Activated T-helper 17 cell treated with anti-CD3 and anti-CD28 coated beads, Interleukin-2, amount 50 U/mL, for 72 hours (primary cell): Measurements from ENCODE around the gene ZDHHC11. TPM values are rescaled to one million over a fixed set of nuclear protein-coding genes. Genes with fewer than 3 reads are reported as not detected.
A peak's percentile ranks its signal among the peaks of the same experiment; 100 is the strongest.
"Not testable (repeated sequence)": the region's sequence is repeated elsewhere in the genome, so short reads cannot be mapped to it uniquely, and the experiment has no call there.

Experiments used
- ATAC-seq: fragments of 150-1000 bp; cut with Tn5 transposase; replicated peaks from 2 replicates; pipeline ENCODE4 v1.10.0; 2021; ENCODE audit warnings: mild to moderate bottlenecking, moderate library complexity
- H3K27ac Mint-ChIP-seq: one replicate; pipeline ENCODE4 v1.8.0; 2022; ENCODE audit warnings: mixed read lengths
- H3K27me3 Mint-ChIP-seq: one replicate; pipeline ENCODE4 v1.8.0; 2022; ENCODE audit warnings: mixed read lengths
- H3K36me3 Mint-ChIP-seq: one replicate; pipeline ENCODE4 v1.8.0; 2022; ENCODE audit warnings: low read depth, mild to moderate bottlenecking, mixed read lengths
- H3K4me1 Mint-ChIP-seq: one replicate; pipeline ENCODE4 v1.8.0; 2022; ENCODE audit warnings: mixed read lengths
- H3K4me3 Mint-ChIP-seq: one replicate; pipeline ENCODE4 v1.8.0; 2022; ENCODE audit warnings: mild to moderate bottlenecking, mixed read lengths
- H3K9me3 Mint-ChIP-seq: one replicate; pipeline ENCODE4 v1.8.0; 2022; ENCODE audit warnings: mixed read lengths
- total RNA-seq, 2 donors: library from RNA; stranded (reverse); gene quantifications; one replicate each; pipeline ENCODE4 v1.2.3, GENCODE V29; 2022

ZDHHC11 gene
- total RNA-seq, 2 donors from 2014 or later: 13.6 to 26.8 TPM

DNA sequence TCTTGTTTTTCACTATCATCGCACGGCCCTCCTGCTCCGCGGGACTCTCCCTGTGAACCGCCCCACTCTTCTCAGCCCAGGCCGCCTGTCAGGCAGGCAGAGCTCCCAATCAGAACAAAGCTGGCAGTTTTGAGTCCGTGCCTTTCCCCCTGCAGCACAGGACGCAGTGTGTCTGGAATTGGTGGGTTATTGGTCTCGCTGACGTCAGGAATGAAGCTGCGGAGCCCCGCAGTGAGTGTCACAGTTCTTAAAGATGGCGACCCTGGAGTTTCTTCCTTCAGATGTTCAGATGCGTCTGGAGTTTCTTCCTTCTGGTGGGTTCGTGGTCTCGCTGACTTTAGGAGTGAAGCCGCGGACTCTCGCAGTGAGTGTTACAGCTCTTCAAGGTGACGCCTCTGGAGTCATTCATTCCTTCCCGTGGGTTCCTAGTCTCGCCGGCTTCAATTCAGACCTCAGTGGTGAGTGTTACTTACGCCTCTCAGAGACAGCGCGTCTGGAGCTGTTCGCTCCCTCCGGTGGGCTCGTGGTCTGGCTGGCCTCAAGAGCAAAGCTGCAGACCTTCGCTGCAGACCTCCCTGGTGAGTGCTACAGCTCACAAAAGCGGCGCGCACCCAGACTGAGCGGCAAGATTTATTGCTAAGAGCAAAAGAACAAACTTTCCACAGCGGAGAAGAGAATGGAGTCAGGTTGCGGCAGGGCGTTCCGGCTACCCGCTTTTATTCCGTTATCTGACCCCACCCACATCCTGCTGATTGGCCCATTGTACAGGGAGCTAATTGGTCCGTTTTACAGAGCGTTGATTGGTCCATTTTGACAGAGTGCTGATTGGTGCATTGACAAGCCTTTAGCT lies 73.7 kb downstream of the ZDHHC11 start:
- H3K27me3 Mint-ChIP-seq: no peaks in the 10 kb centered on the region
- H3K36me3 Mint-ChIP-seq: no peaks in the 10 kb centered on the region
- no peak for ATAC-seq
- H3K27ac Mint-ChIP-seq: no peak overlapping the region
- H3K4me1 Mint-ChIP-seq: no peaks in the 10 kb centered on the region
- H3K9me3 Mint-ChIP-seq: no peaks in the 10 kb centered on the region
- H3K4me3 Mint-ChIP-seq: no peak overlapping the region

DNA sequence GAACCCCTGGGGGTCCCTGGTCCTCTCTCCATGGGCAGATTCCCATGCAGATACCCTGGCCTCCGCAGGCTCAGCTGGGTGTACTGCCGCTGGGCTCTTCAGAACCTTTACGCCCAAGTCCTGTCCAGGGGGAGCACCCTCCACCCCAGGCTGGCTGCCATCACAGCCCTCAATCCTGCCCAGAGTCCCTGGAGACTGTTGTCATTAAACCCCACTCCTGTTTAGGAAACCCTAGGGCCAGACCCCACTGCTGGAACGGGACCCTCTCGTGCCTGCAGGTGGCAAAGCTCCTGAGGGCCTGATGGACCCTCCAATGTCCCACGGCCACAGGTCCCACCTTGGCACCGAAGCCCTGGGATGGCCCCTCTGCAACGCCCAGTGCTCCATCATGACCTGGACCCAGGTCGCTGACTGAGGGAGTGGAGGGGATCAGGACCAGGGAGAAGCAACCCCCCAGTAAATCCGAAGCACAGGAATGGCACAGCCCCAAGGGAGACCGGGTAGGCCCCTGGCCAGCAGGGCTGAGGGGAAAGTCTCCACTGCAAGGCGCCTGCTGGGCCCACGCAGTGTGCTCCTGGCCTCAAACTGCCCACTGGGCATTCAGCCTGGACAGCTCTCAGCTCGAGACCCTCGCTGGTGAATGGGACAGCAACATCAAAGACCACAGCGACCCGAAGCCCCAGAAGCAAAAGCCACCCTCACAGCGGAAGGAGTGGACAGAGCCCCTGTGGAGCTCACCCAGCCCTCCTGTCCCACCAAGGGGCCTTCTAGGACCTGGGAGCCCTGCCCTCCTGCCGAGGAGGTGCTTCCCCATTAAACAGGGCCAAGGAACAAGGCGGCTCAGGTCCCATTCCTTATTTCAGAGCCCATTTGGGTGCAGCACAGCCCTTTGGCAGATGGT lies 74.6 kb downstream of the ZDHHC11 start:
- Mint-ChIP-seq H3K9me3 (no peaks in the 10 kb centered on the region), H3K4me3 (no peak overlapping the region), H3K36me3 (no peaks in the 10 kb centered on the region), H3K27ac (no peak overlapping the region), H3K4me1 (no peaks in the 10 kb centered on the region), H3K27me3 (no peaks in the 10 kb centered on the region)
- ATAC-seq: no peak

DNA sequence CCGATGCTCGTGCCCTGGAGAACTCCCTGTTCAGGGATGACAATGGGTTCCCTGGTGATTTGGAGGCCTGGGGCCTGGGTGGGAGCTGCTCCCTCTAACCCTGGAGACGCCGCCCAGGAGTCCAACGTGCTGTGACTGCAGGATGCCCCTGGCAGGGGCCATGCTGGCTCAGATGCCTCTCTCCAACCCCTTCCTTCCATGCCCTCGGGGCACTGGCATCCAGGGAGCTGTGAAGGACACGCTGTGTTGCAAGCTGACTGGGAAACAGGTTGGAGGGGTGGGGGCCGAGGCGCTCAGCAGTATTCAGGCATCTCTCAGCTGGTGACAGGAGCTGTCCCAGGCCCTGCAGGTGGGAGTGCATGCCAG lies 75.2 kb downstream of the ZDHHC11 start:
- not testable (repeated sequence) for H3K36me3 Mint-ChIP-seq, H3K9me3 Mint-ChIP-seq, H3K27ac Mint-ChIP-seq, H3K4me3 Mint-ChIP-seq, H3K27me3 Mint-ChIP-seq, H3K4me1 Mint-ChIP-seq, ATAC-seq

DNA sequence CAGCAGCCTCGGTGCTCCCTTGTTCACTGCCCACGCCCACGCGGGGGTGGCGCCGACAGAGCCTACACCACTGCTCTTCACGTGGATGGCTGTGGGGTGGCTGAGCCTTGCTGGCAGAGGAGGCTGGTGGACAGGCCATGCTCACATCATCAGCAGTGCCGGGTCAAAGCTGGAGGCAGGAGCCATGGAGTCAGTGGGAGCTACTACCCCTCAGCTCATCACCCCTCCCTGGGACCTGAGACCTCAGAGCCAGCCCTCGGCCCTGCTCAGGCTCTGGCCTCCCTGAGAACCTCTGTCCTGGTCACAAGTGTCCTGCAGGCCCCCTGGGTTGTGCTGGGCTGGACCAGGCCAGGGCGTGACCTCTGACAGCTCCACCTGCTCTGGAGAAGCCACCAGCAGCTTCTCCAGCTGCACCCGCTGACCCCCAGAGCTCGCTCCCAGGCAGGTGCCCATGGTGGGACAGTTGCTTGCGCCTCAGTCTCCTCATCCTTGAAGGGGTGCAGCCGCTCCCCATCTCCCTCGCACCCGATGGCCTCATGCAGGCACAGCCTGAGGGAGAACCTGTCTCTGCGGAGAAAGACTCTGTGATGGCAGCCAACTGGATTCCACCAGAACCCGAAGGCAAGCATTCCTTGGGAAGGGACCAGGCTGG lies 75.8 kb downstream of the ZDHHC11 start:
- not testable (repeated sequence) for H3K27me3 Mint-ChIP-seq, H3K4me1 Mint-ChIP-seq, H3K36me3 Mint-ChIP-seq

DNA sequence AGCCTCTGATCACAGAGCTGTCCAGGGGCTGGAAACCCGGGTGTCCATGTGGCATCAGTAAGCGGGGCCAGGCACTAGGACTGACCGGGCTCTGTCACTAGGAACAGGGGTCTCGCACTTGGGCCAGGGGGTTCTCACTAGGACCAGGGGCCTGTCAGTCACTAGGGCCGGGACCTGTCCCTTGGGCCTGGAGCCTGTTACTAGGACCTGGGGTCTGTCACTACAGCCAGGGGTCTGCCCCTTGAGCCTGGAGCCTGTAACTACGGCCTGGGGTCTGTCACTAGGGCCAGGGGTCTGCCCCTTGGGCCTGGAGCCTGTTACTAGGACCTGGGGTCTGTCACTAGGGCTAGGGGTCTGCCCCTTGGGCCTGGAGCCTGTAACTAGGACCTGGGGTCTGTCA lies 76.5 kb downstream of the ZDHHC11 start:
- not testable (repeated sequence) for H3K27me3 Mint-ChIP-seq, H3K9me3 Mint-ChIP-seq, H3K27ac Mint-ChIP-seq, H3K4me1 Mint-ChIP-seq, H3K36me3 Mint-ChIP-seq, ATAC-seq, H3K4me3 Mint-ChIP-seq

More for the DNA sequence above, 75.8 kb downstream of the ZDHHC11 start:
- H3K4me3 Mint-ChIP-seq, H3K9me3 Mint-ChIP-seq, H3K27ac Mint-ChIP-seq: not testable (repeated sequence)
- ATAC-seq: peak; percentile 18

DNA sequence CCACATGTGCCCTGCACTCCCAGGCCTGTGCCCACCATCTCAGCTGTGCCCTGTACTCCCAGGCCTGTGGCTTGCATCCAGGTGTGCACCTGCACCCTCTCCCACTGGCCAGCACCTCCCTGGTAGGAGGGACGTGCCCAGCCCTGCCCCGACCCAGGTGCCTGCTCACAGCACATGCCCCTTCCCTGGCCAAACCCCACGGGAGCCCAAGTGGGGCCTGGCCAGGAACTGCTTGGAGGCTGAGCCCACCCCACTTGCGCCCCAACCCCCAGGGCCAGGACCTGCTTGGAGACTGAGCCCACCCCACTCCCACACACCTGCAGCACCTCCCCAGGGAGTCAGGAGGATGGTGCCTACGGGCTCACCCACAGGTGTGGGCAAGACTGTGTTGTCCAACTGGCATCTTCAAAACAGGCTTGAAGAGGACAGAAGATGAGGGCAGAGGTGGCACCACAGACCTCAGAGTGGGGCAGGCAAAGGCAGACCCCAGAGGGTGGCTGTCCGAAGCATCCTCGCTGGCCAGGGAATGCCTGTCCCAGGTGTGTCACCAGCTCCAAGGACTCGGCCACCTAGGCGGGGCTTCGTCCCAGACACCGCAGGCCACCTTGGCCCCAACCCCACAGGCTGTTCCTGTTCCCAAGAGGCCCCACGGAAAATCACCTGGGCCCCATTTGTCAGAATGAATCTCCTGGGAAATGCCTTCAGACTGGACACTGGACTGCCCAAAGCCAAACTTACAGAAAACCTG lies 77.1 kb downstream of the ZDHHC11 start:
- ATAC-seq: no peak
- no peaks in the 10 kb centered on the region for H3K27me3 Mint-ChIP-seq
- H3K9me3 Mint-ChIP-seq: no peaks in the 10 kb centered on the region
- no peak overlapping the region for H3K4me3 Mint-ChIP-seq
- no peaks in the 10 kb centered on the region for H3K36me3 Mint-ChIP-seq
- H3K27ac Mint-ChIP-seq: no peak overlapping the region
- no peaks in the 10 kb centered on the region for H3K4me1 Mint-ChIP-seq

DNA sequence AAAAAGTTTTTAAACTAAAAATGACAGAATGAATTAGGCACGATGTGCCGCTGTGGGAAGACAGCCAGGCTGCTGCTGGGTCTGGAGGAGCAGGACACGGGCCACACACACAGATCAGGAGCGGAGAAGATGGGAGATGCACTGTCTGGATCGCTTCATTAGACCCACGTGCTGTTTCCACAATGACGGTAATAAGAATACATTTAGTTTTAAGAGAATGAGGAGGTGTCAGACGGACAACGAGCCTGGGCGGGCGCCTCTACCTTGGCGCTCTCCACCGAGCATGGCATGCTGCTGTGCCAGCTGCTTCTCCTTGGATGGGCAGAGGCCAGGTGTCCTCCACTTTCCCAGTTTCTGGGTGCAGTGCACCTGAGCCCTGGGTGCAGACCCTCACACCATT lies 77.9 kb downstream of the ZDHHC11 start:
- not testable (repeated sequence) for H3K27ac Mint-ChIP-seq, H3K9me3 Mint-ChIP-seq, H3K4me1 Mint-ChIP-seq, H3K4me3 Mint-ChIP-seq, H3K27me3 Mint-ChIP-seq, H3K36me3 Mint-ChIP-seq, ATAC-seq

DNA sequence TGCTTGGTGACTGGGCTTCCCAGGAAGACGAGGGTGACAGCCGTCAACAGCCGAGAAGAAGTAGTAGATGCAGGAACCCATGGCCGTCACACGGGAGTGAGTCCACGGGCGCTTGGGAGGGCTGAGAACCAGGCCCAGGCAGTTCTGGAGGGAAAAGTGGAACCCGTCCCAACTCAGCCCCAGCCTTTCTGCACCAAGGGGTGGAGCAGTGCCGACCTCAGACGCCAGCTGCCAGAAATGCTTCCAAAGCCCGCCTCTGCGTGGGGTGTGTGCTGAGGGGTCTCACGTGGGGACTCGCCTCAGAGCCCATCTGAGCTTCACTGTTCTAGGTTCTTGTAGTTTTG lies 78.3 kb downstream of the ZDHHC11 start:
- ATAC-seq, H3K4me3 Mint-ChIP-seq, H3K36me3 Mint-ChIP-seq, H3K9me3 Mint-ChIP-seq, H3K4me1 Mint-ChIP-seq, H3K27ac Mint-ChIP-seq, H3K27me3 Mint-ChIP-seq: not testable (repeated sequence)

DNA sequence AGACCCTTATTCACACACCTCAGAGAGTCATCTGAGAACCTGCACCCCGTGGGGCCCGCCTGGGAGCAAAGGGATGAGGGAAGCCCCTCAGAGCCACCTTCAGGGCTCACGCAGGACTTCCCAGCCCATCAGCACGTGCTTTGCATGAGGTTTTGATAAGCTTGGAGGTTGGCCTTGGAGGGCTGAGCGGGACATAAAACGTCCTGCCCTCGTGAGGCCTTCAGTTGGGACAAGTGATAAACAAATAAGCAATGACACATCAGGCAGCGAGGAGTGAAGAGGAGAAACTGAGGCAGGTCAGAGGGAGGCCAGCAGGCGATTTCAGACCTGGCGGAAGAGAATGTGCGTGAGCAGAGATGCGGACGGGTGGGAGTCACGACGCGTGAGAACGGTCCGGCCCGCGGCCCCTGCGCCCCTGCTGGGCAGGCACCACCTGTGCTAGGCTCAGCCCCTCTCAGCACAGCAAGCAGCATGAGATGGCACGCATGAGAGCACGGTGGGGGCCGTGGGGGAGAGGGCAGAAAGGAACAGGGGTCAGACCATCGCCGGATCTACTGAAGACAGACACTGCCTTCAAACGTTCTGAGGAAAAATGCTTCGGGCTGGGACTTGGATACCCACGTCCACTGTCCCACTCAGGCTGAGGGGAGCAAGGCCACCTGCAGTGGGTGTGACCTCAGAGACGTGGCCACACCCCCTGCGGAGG lies 78.8 kb downstream of the ZDHHC11 start:
- not testable (repeated sequence) for H3K4me3 Mint-ChIP-seq, H3K27ac Mint-ChIP-seq, H3K36me3 Mint-ChIP-seq, H3K9me3 Mint-ChIP-seq, H3K27me3 Mint-ChIP-seq, ATAC-seq, H3K4me1 Mint-ChIP-seq

DNA sequence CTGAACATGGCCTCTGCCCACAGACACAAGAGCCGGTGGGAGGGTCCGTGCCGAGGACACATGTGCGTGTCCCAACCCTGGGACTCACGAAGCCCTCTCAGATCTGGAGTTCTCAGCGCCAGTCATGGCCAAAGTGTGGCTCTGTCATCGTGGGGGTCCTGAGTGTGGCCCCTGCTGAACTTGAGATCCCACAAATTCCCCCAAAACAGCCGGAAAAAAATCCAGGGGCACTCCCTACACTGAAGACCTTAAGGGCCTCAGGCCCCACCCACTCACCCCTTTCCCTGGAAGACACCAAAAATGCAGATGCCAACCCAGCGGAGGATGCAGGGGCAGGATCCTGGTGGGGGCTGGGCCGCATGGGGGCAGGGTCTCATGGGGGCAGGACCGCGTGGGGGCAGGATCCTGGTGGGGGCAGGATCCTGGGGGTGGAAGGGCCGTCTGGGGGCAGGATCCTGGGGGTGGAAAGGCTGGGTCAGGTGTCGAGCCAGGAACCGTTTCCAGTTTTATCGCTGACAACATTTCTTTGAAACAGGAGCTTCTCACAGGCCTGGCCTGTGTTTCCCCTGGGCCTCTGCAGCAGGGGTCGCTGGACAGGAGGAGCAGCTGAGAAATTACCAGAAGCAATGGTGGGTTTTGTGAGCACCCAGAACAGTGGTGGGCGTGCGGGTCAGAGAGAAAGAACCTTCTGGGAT lies 79.6 kb downstream of the ZDHHC11 start:
- H3K36me3 Mint-ChIP-seq, H3K9me3 Mint-ChIP-seq, H3K27ac Mint-ChIP-seq, H3K4me3 Mint-ChIP-seq, H3K27me3 Mint-ChIP-seq, ATAC-seq, H3K4me1 Mint-ChIP-seq: not testable (repeated sequence)

DNA sequence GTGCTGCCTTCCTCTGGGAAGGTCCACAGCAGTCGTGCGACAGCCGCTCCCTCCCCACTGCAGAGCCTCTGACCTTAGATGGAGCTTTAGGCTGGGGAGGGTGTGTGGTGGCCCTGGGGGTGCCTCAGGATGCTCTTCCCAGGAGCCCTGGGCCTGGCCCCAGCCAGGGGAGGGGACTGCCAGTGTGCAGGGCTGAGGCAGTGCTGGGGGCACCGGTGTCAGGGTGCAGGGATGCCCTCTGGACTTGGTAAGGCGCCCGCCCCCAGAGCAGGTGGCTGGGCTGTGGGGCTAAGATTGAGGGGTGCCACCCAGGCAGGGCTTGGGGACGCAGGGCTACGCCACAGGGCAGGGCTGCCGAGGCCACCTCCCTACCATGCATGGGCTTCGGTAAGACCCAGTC lies 80.2 kb downstream of the ZDHHC11 start:
- not testable (repeated sequence) for H3K27ac Mint-ChIP-seq, H3K27me3 Mint-ChIP-seq, ATAC-seq, H3K9me3 Mint-ChIP-seq, H3K36me3 Mint-ChIP-seq, H3K4me3 Mint-ChIP-seq, H3K4me1 Mint-ChIP-seq

DNA sequence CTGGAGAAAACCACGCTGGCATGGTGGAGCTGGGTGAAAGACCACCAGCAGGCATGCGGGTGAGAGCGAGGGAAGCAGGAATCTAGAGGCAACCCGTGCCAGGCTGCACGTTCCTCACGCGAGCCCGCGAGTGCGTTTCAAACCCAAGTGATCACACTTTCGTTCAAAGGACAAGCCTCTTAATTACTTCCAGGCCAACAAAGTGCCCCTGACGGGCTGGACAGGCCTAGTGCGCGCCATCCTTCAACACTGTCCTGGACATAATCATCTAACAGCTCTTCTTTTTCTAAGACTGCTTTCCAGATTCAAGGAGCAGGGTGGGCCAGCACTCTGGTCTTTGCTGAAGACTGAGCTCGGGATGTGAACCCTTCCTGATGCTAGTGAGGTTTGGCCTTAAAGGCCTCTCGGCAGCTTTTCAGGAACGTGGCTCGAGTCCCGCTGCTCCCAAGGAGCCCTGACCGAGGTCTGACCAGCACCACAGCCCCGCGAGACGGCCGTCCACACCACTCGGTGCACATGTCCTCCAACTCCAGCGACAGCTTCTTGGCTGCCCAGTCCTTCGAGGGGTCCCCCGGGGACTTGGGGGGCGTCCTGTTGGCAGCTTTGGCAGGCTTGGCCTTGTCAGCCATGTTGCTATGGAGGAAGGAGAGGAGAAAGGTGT lies 81.2 kb downstream of the ZDHHC11 start:
- not testable (repeated sequence) for ATAC-seq, H3K27ac Mint-ChIP-seq, H3K9me3 Mint-ChIP-seq, H3K36me3 Mint-ChIP-seq, H3K4me1 Mint-ChIP-seq, H3K4me3 Mint-ChIP-seq, H3K27me3 Mint-ChIP-seq
